OCI-LY3 (cell line): Measurements from ENCODE around the gene FAM240A.

ENCODE experiments used
- H2AFZ ChIP-seq: fragments of 200-600, 300-600 bp; shearing (Covaris generic); 2 replicates; pipeline ENCODE4 v1.6.0; 2014; ENCODE audit warnings: antibody characterized with exemption, low read depth, low read length
- H3K27ac ChIP-seq: fragments of 200-600, 300-600 bp; sonication (generic); 2 replicates; pipeline ENCODE4 v1.5.1; 2014; ENCODE audit warnings: mild to moderate bottlenecking, low read length, moderate library complexity, mixed read lengths
- H3K27me3 ChIP-seq: fragments of 200-600, 300-600 bp; sonication (generic); 2 replicates; pipeline ENCODE4 v1.6.1; 2014; ENCODE audit warnings: low read depth, low read length, mixed read lengths
- H3K36me3 ChIP-seq: fragments of 200-600, 300-600 bp; sonication (generic); replicated peaks from 2 replicates; pipeline ENCODE3; 2014; ENCODE audit warnings: low read depth, low read length, mixed read lengths
- H3K4me1 ChIP-seq: fragments of 300-600, 200-600 bp; sonication (generic); 2 replicates; pipeline ENCODE4 v1.6.1; 2014; ENCODE audit warnings: low read length, mixed read lengths
- H3K4me2 ChIP-seq: fragments of 200-600, 300-600 bp; sonication (generic); 2 replicates; pipeline ENCODE4 v1.6.1; 2014; ENCODE audit warnings: low read length, mixed read lengths
- H3K4me3 ChIP-seq: fragments of 300-600, 200-600 bp; sonication (generic); 2 replicates; pipeline ENCODE4 v1.5.1; 2014; ENCODE audit warnings: antibody characterized with exemption, mild to moderate bottlenecking, low read length, moderate library complexity
- H3K79me2 ChIP-seq: fragments of 300-600, 200-600 bp; shearing (Covaris generic); 2 replicates; pipeline ENCODE4 v1.6.1; 2014; ENCODE audit warnings: mild to moderate bottlenecking, low read length, mixed read lengths
- H3K9ac ChIP-seq: fragments of 300-600, 200-600 bp; shearing (Covaris generic); 2 replicates; pipeline ENCODE4 v1.6.0; 2014; ENCODE audit warnings: mild to moderate bottlenecking, low read length, moderate library complexity
- H3K9me3 ChIP-seq: fragments of 200-600, 300-600 bp; shearing (Covaris generic); 2 replicates; pipeline ENCODE4 v1.6.1; 2014; ENCODE audit warnings: low read length, mixed read lengths; ENCODE audit not compliant: insufficient read depth
- H4K20me1 ChIP-seq: fragments of 200-600, 300-600 bp; sonication (generic); 2 replicates; pipeline ENCODE4 v1.6.1; 2016; ENCODE audit warnings: low read length, mixed read lengths; ENCODE audit not compliant: insufficient read depth
- CTCF ChIP-seq: fragments of 200-600, 300-600 bp; sonication (generic); IDR thresholded peaks from 2 replicates; pipeline ENCODE4 v1.5.1; 2014; ENCODE audit warnings: antibody characterized with exemption, low read length, low read depth
- EZH2phosphoT487 ChIP-seq: fragments of 200-600 bp; shearing (Covaris generic); IDR thresholded peaks from 2 replicates; pipeline ENCODE4 v1.6.1; 2018; ENCODE audit warnings: antibody characterized with exemption, mixed run types, low read depth

FAM240A gene

DNA sequence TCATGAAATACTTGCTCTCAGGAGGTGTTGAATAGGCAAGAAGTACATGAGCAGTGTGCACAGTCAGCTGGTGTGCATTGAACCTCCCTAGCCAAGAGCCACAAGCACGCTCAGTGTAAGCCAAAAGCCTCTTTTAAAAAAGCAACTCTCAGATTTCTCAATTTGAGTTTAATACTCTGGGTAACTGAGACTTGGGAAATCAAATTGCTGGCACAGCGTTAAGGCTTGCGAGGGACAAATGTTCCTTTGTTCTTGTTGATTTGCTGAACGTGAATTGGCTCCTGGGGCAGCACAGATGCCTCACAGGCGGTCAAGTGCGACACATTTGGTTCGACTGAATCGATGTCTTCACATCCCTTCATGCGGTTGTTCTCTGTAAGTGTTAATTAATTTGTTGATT is at the start of gene FAM240A:
Gene FAM240A (plus strand): TSS at position 202 of the 400 bp plus-strand sequence. CDS start 159 bp downstream, at position 361.
- Histone ChIP-seq H3K9ac (no peak within 1 kb of the TSS), H2AFZ (no peak within 1 kb of the TSS), H3K4me2 (no peak within 1 kb of the TSS), H3K27me3 (peaks cover 61% of the 10 kb centered on the region), H3K79me2 (no peaks in the 10 kb centered on the region), H3K9me3 (no peaks in the 10 kb centered on the region), H3K4me3 (no peak within 1 kb of the TSS), H3K27ac (no peak within 1 kb of the TSS), H4K20me1 (no peaks in the 10 kb centered on the region), H3K4me1 (no peaks in the 10 kb centered on the region), H3K36me3 (no peaks in the 10 kb centered on the region)
- TF ChIP-seq CTCF (no peak), EZH2phosphoT487 (no peak)

DNA sequence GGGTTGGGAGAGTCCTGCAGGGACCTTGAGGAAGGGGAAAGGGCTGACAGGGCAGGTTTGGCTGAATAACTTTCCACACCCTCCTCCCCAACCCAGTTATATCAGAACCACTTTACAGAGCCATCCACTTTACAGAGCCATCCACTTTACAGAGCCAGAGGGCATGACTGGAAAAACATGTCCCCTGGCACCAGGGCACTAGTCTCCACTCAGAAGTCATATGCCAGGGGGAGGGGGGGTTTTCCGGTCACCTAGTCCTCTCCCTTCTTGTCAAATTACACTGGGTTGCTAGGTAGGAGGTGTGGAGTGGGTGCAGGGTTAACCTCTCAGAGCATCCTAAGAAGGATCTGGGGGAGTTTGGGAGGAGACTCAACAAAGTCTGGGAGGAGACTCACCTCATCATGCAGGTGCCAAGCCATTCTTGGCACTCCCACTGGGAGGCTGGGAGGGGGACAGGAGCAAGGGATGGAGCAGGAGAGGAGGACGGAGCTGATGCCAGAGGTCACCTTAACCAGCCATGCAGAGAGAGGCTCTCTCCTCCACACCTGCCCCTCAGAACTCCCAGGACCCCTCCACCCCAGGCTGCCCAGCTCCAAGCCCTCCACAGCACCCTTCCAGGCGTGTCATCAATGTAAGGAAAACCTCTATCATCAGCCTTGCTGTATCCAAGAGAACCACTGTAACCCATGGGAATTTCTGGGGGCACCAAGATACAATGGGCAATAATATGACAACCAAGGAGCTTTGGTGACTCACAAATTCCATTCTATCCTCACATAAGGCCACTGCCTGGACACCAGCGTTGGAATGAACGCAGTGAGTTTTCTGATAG is 47.9 kb upstream of the FAM240A start:
- Histone ChIP-seq H4K20me1 (no peaks in the 10 kb centered on the region), H3K4me3 (no peak overlapping the region), H3K27me3 (peaks cover 20% of the 10 kb centered on the region), H3K4me1 (no peaks in the 10 kb centered on the region), H2AFZ (no peak overlapping the region), H3K9me3 (no peaks in the 10 kb centered on the region), H3K36me3 (no peaks in the 10 kb centered on the region), H3K9ac (no peak overlapping the region), H3K79me2 (no peaks in the 10 kb centered on the region), H3K27ac (no peak overlapping the region), H3K4me2 (no peak overlapping the region)
- no peak for TF ChIP-seq CTCF

DNA sequence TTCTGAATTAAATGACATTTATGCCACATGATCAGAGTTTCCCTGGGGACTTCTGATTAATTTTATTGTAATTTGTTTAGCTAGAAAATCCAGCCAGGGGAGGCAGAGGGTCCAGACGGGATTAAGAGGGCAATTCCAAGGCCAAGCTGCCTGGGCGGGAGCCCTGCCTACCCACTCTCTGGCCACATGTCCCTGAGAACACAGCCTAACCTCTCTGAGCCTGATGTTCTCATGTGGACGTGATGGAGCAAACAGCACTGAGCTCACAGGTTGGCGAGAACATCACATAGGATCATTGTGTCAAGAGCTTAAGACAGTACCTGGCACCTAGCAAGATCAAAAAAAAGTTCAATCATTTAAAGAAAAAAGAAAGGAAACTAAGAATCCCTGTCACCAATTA is 47.2 kb upstream of the FAM240A start:
- H3K4me2 ChIP-seq = no peak overlapping the region
- H3K4me3 ChIP-seq = no peak overlapping the region
- no peak for TF ChIP-seq EZH2phosphoT487
- no peak for TF ChIP-seq CTCF
- H2AFZ ChIP-seq = no peak overlapping the region
- no peaks in the 10 kb centered on the region for H3K79me2 ChIP-seq
- H3K36me3 ChIP-seq = no peaks in the 10 kb centered on the region
- no peaks in the 10 kb centered on the region for H3K4me1 ChIP-seq
- H3K9me3 ChIP-seq = no peaks in the 10 kb centered on the region
- no peak overlapping the region for H3K27ac ChIP-seq
- H4K20me1 ChIP-seq = no peaks in the 10 kb centered on the region
- no peak overlapping the region for H3K9ac ChIP-seq
- H3K27me3 ChIP-seq = peaks cover 13% of the 10 kb centered on the region

DNA sequence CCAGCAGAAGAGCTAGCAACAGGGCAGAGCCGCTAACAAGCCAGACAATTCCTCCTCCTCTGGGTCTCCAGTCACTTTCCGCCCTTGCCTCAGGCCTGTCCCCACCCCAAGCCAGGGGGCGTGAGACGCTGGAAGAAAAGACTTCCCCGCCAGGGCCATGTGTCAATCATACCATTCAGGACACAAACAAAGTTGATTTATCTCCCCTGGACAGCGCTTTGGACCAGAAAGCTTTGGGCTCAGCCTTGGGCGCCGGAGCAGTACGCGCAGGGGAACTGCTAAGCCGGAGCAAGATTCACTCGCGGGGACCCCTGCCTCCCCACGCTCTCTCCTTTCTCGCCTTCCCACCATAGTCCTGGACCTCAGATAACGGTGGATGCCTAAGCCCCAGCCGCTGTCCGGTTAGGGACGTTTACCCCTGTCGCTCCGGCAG is 46.7 kb upstream of the FAM240A start:
- peaks cover 9% of the 10 kb centered on the region for H3K27me3 ChIP-seq
- no peaks in the 10 kb centered on the region for H3K79me2 ChIP-seq
- no peak overlapping the region for H3K9ac ChIP-seq
- H3K9me3 ChIP-seq = no peaks in the 10 kb centered on the region
- no peak overlapping the region for H3K27ac ChIP-seq
- TF ChIP-seq EZH2phosphoT487 (no peak), CTCF (no peak)
- no peaks in the 10 kb centered on the region for H3K4me1 ChIP-seq
- H3K36me3 ChIP-seq = no peaks in the 10 kb centered on the region
- no peak overlapping the region for H2AFZ ChIP-seq
- no peaks in the 10 kb centered on the region for H4K20me1 ChIP-seq
- H3K4me2 ChIP-seq = no peak overlapping the region
- no peak overlapping the region for H3K4me3 ChIP-seq
